ENCODE measurements around the gene P2RX2. TPM values are rescaled to one million over a fixed set of nuclear protein-coding genes. Genes with fewer than 3 reads are reported as not detected.

The P2RX2 gene
- total RNA-seq, 1 donor from 2014 or later: not detected

DNA sequence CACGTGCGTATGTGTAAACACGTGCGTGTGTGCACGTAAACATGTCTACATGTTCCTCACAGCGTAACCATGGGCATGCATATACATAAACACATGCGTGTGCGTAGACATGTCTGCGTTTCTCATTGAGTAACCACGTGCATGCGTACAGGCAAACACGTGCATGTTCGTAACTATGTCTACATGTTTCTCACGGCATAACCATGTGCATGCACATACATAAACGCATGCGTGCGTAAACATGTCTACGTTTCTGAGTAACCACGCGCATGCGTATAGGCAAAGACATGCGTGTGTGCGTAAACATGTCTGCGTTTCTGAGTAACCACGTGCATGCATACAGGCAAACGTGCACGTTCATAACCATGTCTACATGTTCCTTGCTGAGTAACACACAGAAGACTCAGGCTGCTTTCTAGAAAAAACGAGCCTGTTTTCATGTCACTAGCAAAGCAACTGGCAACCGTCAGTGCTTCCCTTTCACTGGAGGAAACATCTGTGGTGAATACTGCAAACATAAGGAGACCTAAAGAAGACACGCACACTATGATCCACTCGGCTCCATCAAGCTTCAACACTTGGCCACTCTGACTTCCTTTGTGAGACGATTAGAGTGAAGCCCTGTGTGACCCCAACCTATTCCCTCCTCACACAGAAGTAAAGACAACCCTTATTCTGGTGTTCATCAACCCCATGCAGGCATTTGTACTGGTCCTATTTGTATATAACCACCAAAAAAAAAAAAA, 39.7 kb downstream of the P2RX2 start:
- Mint-ChIP-seq H3K9me3 (no peaks in the 10 kb centered on the region), H3K27me3 (ENCODE audit: insufficient read depth, low read depth) (no peaks in the 10 kb centered on the region), H3K4me1 (no peaks in the 10 kb centered on the region), H3K4me3 (no peak overlapping the region), H3K36me3 (peaks cover 42% of the 10 kb centered on the region), H3K27ac (no peak overlapping the region)
- no peaks in the 10 kb centered on the region for H3K27me3 ChIP-seq
- no peak overlapping the region for H3K27ac ChIP-seq
- H4K20me1 ChIP-seq (ENCODE audit: low read depth): no peaks in the 10 kb centered on the region
- H2AFZ ChIP-seq (replicated peaks): no peak overlapping the region
- H3K9me3 ChIP-seq (ENCODE audit: low read depth): no peaks in the 10 kb centered on the region
- no peak overlapping the region for H3K9ac ChIP-seq
- no peak overlapping the region for H3K4me3 ChIP-seq
- H3K79me2 ChIP-seq (ENCODE audit: low read depth): no peaks in the 10 kb centered on the region
- H3F3A ChIP-seq (ENCODE audit: low read depth): no peaks in the 10 kb centered on the region
- H3K4me1 ChIP-seq: no peaks in the 10 kb centered on the region
- H3K36me3 ChIP-seq: peaks cover 11% of the 10 kb centered on the region
- H3K4me2 ChIP-seq: no peak overlapping the region
- no peak for DNase-seq (ENCODE audit: low spot score)
- TF ChIP-seq EZH2phosphoT487 (IDR thresholded peaks at IDR 0.05) (no peak), EZH2 (IDR thresholded peaks at IDR 0.05) (no peak), CTCF (IDR thresholded peaks at IDR 0.05) (no peak)

GRCh38 chr12:132659146-132659545, 40.6 kb downstream of the P2RX2 start:
- no peaks in the 10 kb centered on the region for H3F3A ChIP-seq (ENCODE audit: low read depth)
- no peak overlapping the region for H3K27ac ChIP-seq
- no peak overlapping the region for H3K4me3 Mint-ChIP-seq
- no peak overlapping the region for H3K9ac ChIP-seq
- H3K4me1 ChIP-seq: no peaks in the 10 kb centered on the region
- H2AFZ ChIP-seq (replicated peaks): no peak overlapping the region
- no peaks in the 10 kb centered on the region for H3K9me3 Mint-ChIP-seq
- no peak overlapping the region for H3K27ac Mint-ChIP-seq
- H4K20me1 ChIP-seq (ENCODE audit: low read depth): no peaks in the 10 kb centered on the region
- H3K36me3 Mint-ChIP-seq: peaks cover 37% of the 10 kb centered on the region
- no peaks in the 10 kb centered on the region for H3K9me3 ChIP-seq (ENCODE audit: low read depth)
- no peaks in the 10 kb centered on the region for H3K27me3 Mint-ChIP-seq (ENCODE audit: insufficient read depth, low read depth)
- no peak overlapping the region for H3K4me3 ChIP-seq
- DNase-seq (ENCODE audit: low spot score): no peak
- TF ChIP-seq EZH2 (IDR thresholded peaks at IDR 0.05) (no peak), EZH2phosphoT487 (IDR thresholded peaks at IDR 0.05) (no peak), CTCF (IDR thresholded peaks at IDR 0.05) (no peak)
- no peaks in the 10 kb centered on the region for H3K4me1 Mint-ChIP-seq
- no peaks in the 10 kb centered on the region for H3K27me3 ChIP-seq
- no peak overlapping the region for H3K4me2 ChIP-seq
- H3K79me2 ChIP-seq (ENCODE audit: low read depth): no peaks in the 10 kb centered on the region
- peaks cover 6% of the 10 kb centered on the region for H3K36me3 ChIP-seq

DNA sequence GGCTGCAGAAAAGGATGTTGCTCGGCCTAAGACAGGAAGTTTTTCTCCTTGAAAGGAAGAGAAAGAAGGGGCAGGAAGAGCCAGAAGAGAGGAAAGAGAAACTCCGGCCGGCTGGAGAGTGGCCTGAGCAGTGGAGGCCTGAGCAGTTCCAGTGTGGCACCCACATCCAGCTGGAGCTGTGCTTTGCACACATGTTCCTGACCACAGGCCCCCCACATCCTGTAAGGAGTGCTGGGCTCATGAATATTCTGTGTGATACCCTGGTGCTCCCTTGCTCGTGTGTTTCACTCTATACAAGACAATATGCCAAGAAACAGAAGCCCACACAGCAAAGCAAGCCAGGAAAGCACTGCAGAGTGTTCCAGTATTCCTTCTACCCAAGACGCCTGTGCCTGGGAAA, 41.5 kb downstream of the P2RX2 start:
- H3K27ac ChIP-seq: no peak overlapping the region
- DNase-seq (ENCODE audit: low spot score): no peak
- no peaks in the 10 kb centered on the region for H3F3A ChIP-seq (ENCODE audit: low read depth)
- H3K27me3 ChIP-seq: no peaks in the 10 kb centered on the region
- Mint-ChIP-seq H3K9me3 (no peaks in the 10 kb centered on the region), H3K27ac (no peak overlapping the region), H3K36me3 (peaks cover 33% of the 10 kb centered on the region), H3K4me3 (no peak overlapping the region), H3K27me3 (ENCODE audit: insufficient read depth, low read depth) (no peaks in the 10 kb centered on the region), H3K4me1 (no peaks in the 10 kb centered on the region)
- no peak overlapping the region for H3K9ac ChIP-seq
- H3K4me2 ChIP-seq: no peak overlapping the region
- TF ChIP-seq EZH2phosphoT487 (IDR thresholded peaks at IDR 0.05) (no peak), CTCF (IDR thresholded peaks at IDR 0.05) (no peak), EZH2 (IDR thresholded peaks at IDR 0.05) (no peak)
- no peak overlapping the region for H3K4me3 ChIP-seq
- H3K4me1 ChIP-seq: no peaks in the 10 kb centered on the region
- peaks cover 4% of the 10 kb centered on the region for H3K36me3 ChIP-seq
- no peaks in the 10 kb centered on the region for H3K79me2 ChIP-seq (ENCODE audit: low read depth)
- H3K9me3 ChIP-seq (ENCODE audit: low read depth): no peaks in the 10 kb centered on the region
- H4K20me1 ChIP-seq (ENCODE audit: low read depth): no peaks in the 10 kb centered on the region
- H2AFZ ChIP-seq (replicated peaks): no peak overlapping the region

Measured in neural progenitor cell (in vitro differentiated cells).